Measurements from ENCODE around the gene OXER1.
A peak's percentile ranks its signal among the peaks of the same experiment; 100 is the strongest.

Gene OXER1

DNA sequence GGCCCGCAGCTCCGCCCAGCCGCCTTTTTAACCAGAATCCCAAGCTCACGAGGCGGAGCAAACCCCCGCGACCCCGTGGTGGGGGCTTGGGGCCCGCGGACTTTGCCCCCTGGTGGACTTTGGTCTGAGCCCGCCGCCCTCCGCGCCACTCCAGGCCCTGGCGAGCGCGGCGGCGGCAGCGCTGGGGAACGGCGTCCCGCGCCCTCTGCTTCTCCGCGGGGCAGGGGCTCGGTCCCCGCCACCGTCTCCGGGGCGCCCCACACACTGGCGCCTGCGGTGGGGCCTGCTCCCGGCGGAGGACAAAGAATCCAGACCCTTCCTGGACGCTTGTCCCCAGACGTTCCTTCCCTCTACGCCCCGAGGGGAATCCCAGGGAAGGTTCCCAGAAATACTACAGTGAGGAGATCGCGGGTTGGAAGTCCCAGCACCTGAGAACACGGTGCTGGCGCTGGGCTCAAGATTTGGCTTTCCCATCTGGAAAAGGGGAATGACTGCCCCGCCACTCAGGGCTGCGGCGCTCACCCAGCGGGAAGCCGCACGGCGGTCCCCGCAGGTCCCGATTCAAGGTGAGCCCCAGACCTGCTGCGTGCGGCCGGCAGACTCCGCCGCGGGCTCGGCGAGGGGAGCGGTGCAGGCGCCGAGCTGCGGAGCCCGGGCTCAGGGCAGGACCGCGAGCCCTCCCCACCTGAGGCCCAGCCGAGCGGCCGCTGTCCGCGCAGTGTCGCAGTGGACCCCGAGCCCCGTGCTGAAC is 28.8 kb upstream of the OXER1 start, which contains the start of gene HAAO:
Gene HAAO, minus strand, starts transcription at position 1 of the 751 bp plus-strand sequence. CDS start 47 bp downstream, outside the sequence.
- H3K9ac ChIP-seq (ENCODE audit: low read depth, low read length), result peak within 1 kb of the TSS; percentile 37
- H3K4me3 ChIP-seq (ENCODE audit: low read depth, low read length), result peak within 1 kb of the TSS; percentile 75
- no peaks in the 10 kb centered on the region for H3K9me3 ChIP-seq (ENCODE audit: control insufficient read depth, insufficient read depth, low read length)
- H3K36me3 ChIP-seq (ENCODE audit: control insufficient read depth, insufficient read depth, low read length), result no peaks in the 10 kb centered on the region
- peaks cover 6% of the 10 kb centered on the region for H3K4me1 ChIP-seq (ENCODE audit: control insufficient read depth, insufficient read depth, low read length)
- peaks cover 14% of the 10 kb centered on the region for H3K27me3 ChIP-seq (ENCODE audit: control insufficient read depth, insufficient read depth, low read length)

DNA sequence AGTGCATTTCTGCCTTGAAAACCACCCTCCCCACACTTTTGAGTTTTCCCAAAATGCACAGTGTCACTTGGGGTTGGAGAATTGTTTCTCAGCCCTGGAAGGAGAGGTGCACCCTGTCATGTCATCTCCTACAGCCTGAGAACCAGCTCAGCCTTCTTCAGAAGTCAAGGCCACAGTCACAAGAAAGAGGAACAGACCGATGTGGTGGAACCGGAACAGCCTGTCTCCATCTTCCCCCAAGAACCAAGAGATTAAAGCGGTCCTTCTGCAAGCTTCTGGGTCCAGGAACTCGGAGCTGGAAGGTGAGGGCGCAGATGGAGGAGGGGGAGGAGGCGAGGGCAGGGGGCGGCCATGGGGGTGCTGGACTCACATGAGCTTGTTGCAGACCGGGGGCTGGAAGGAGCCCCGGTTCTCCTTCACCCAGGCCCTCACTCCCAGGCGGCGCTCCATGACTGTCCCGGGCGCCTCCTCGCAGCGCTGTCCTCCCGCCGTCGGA is 28.2 kb upstream of the OXER1 start:
- H3K36me3 ChIP-seq (ENCODE audit: control insufficient read depth, insufficient read depth, low read length), result no peaks in the 10 kb centered on the region
- H3K4me1 ChIP-seq (ENCODE audit: control insufficient read depth, insufficient read depth, low read length), result peaks cover 6% of the 10 kb centered on the region
- H3K27me3 ChIP-seq (ENCODE audit: control insufficient read depth, insufficient read depth, low read length), result peaks cover 14% of the 10 kb centered on the region
- H3K4me3 ChIP-seq (ENCODE audit: low read depth, low read length), result peak overlapping the region; percentile 75
- H3K9ac ChIP-seq (ENCODE audit: low read depth, low read length), result no peak overlapping the region
- no peaks in the 10 kb centered on the region for H3K9me3 ChIP-seq (ENCODE audit: control insufficient read depth, insufficient read depth, low read length)

DNA sequence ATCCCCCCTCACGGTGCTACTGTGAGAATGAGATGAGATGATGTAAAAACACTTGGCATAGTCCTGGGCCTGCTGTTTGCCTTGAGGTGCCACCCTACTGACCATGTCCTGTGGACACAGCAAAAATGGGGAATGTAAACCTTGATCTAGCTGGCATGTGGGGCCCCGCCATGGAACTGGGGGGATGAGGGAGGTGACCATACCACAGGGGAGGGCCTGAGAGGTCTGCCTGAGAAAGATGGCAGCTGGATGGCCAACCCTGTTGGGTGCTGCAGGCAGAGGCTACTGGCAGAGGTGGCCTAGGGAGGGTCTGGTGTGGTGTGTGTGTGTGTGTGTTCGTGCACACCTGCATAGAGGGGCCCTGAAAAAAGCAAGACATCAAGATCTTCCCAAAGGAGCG is 27.7 kb upstream of the OXER1 start:
- Histone ChIP-seq H3K9ac (ENCODE audit: low read depth, low read length) (no peak overlapping the region), H3K4me3 (ENCODE audit: low read depth, low read length) (no peak overlapping the region)

DNA sequence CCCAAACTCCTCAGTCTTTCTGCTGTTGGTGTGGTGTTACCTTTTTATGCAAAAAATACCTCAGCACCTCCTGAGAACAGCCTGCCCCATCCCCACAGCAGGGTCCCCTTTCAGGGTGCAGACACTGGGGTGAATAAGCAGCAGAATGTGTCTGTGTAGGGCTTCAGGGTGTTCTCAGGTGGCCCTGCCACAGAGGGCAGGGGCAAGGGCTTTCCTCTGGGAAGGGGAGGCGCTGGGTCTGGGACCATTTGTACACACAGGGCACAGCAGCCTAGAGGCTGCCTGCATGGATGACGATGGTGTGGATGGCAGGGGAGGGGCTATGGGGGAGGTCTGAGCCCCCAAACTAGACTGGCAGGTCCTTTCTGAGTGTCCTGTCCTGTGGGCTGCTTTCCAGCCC is 25.8 kb upstream of the OXER1 start:
- H3K9me3 ChIP-seq (ENCODE audit: control insufficient read depth, insufficient read depth, low read length), result no peaks in the 10 kb centered on the region
- peaks cover 6% of the 10 kb centered on the region for H3K4me1 ChIP-seq (ENCODE audit: control insufficient read depth, insufficient read depth, low read length)
- no peak overlapping the region for H3K4me3 ChIP-seq (ENCODE audit: low read depth, low read length)
- H3K36me3 ChIP-seq (ENCODE audit: control insufficient read depth, insufficient read depth, low read length), result no peaks in the 10 kb centered on the region
- peaks cover 14% of the 10 kb centered on the region for H3K27me3 ChIP-seq (ENCODE audit: control insufficient read depth, insufficient read depth, low read length)
- H3K9ac ChIP-seq (ENCODE audit: low read depth, low read length), result no peak overlapping the region

More for the DNA sequence above, 27.7 kb upstream of the OXER1 start:
- Histone ChIP-seq H3K9me3 (ENCODE audit: control insufficient read depth, insufficient read depth, low read length) (no peaks in the 10 kb centered on the region), H3K36me3 (ENCODE audit: control insufficient read depth, insufficient read depth, low read length) (no peaks in the 10 kb centered on the region), H3K4me1 (ENCODE audit: control insufficient read depth, insufficient read depth, low read length) (peaks cover 6% of the 10 kb centered on the region), H3K27me3 (ENCODE audit: control insufficient read depth, insufficient read depth, low read length) (peaks cover 14% of the 10 kb centered on the region)

DNA sequence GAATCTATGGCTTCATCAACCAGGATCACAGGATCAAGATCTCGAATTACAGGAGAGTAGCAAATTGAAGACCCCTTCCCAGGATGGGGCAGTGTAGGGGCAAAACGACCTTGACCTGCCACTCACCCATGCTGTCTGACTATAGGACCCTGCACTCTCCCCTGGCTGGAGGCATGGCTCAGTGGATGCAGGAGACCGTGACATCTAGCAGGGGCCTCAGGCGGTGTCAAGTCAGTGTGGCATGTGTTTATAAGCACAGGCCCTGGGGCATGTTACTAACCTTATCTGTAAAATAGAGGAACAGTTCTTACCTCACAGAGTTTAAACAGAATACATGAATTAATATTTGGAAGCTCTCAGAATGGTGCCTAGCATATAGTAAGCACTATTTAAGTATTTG is 24.9 kb upstream of the OXER1 start:
- Histone ChIP-seq H3K27me3 (ENCODE audit: control insufficient read depth, insufficient read depth, low read length) (peaks cover 12% of the 10 kb centered on the region), H3K9ac (ENCODE audit: low read depth, low read length) (peak overlapping the region; percentile 3), H3K4me1 (ENCODE audit: control insufficient read depth, insufficient read depth, low read length) (peaks cover 2% of the 10 kb centered on the region), H3K4me3 (ENCODE audit: low read depth, low read length) (no peak overlapping the region), H3K36me3 (ENCODE audit: control insufficient read depth, insufficient read depth, low read length) (no peaks in the 10 kb centered on the region), H3K9me3 (ENCODE audit: control insufficient read depth, insufficient read depth, low read length) (no peaks in the 10 kb centered on the region)

DNA sequence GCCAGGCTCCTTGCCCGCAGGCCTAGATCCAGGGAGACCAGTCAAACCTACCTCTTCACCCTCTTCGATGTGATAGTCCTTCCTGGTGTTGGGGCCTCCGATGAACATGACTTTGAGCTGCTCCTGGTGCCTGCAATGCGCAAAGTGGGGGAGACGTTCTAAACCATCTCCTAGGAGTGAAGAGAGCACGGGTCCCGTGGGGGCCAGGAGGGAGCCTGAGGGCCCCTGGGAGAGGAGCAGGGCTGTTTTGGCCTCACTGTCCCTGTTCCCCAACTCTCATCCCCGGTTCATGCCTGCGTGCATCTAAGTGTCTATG is 24.5 kb upstream of the OXER1 start:
- no peak overlapping the region for H3K9ac ChIP-seq (ENCODE audit: low read depth, low read length)
- no peaks in the 10 kb centered on the region for H3K4me1 ChIP-seq (ENCODE audit: control insufficient read depth, insufficient read depth, low read length)
- no peak overlapping the region for H3K4me3 ChIP-seq (ENCODE audit: low read depth, low read length)
- no peaks in the 10 kb centered on the region for H3K9me3 ChIP-seq (ENCODE audit: control insufficient read depth, insufficient read depth, low read length)
- peaks cover under 1% of the 10 kb centered on the region for H3K36me3 ChIP-seq (ENCODE audit: control insufficient read depth, insufficient read depth, low read length)
- H3K27me3 ChIP-seq (ENCODE audit: control insufficient read depth, insufficient read depth, low read length), result peaks cover 9% of the 10 kb centered on the region

DNA sequence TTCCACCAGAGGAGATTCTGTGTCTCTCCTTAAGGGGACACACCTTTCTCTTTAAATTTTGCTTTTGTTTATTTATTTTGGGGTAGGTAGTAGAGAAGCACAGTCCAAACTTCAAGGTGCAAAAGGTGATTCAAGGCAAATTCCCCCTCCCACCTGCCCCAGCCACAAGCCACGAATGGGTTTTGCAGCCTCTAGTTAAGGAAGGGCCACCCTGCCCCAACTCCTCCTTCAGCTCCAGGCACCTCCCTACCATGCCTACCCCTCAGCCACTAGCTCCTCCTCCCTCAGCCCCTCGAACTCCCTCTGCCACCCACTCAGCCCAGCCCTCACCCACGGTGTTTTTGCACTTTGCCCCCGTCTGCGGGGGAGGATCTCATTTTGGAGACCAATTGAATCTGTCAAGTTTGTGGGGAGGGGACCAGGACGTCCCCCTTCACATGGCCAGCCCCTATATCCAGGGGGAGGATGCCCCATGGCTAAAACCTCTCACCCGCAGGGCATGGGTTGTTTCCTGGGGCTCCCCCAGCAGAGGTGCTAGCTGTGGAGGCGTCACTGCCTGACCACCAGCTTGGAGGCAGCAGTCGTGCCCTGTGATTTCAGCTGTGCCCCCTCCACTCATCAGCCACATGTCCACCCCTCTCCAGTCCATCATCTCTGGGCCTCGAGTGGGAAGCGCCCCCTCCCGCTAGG is 24.0 kb upstream of the OXER1 start:
- H3K9ac ChIP-seq (ENCODE audit: low read depth, low read length), result no peak overlapping the region
- no peaks in the 10 kb centered on the region for H3K4me1 ChIP-seq (ENCODE audit: control insufficient read depth, insufficient read depth, low read length)
- H3K4me3 ChIP-seq (ENCODE audit: low read depth, low read length), result no peak overlapping the region
- peaks cover 2% of the 10 kb centered on the region for H3K36me3 ChIP-seq (ENCODE audit: control insufficient read depth, insufficient read depth, low read length)
- no peaks in the 10 kb centered on the region for H3K9me3 ChIP-seq (ENCODE audit: control insufficient read depth, insufficient read depth, low read length)
- H3K27me3 ChIP-seq (ENCODE audit: control insufficient read depth, insufficient read depth, low read length), result peaks cover 9% of the 10 kb centered on the region

DNA sequence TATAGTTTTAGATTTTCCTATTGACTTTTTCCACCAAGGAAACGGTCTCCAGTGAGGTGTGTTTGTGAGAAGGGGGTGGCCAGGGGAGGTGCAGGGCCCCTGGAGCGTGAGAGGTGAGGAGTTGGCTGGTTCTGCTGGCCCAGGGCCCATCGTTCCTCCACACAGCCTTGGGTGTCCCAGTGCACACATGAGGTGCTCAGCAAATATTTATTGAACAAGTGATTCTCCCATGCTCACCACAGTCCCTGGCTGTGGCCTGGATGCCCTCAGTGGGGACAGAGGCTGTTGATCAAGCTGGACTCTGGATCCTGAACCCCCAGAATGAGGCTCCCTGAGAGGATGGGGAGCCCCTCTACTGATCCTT is 23.5 kb upstream of the OXER1 start:
- no peak overlapping the region for H3K4me3 ChIP-seq (ENCODE audit: low read depth, low read length)
- no peaks in the 10 kb centered on the region for H3K9me3 ChIP-seq (ENCODE audit: control insufficient read depth, insufficient read depth, low read length)
- peaks cover 6% of the 10 kb centered on the region for H3K27me3 ChIP-seq (ENCODE audit: control insufficient read depth, insufficient read depth, low read length)
- no peak overlapping the region for H3K9ac ChIP-seq (ENCODE audit: low read depth, low read length)
- peaks cover 2% of the 10 kb centered on the region for H3K36me3 ChIP-seq (ENCODE audit: control insufficient read depth, insufficient read depth, low read length)
- H3K4me1 ChIP-seq (ENCODE audit: control insufficient read depth, insufficient read depth, low read length), result no peaks in the 10 kb centered on the region

DNA sequence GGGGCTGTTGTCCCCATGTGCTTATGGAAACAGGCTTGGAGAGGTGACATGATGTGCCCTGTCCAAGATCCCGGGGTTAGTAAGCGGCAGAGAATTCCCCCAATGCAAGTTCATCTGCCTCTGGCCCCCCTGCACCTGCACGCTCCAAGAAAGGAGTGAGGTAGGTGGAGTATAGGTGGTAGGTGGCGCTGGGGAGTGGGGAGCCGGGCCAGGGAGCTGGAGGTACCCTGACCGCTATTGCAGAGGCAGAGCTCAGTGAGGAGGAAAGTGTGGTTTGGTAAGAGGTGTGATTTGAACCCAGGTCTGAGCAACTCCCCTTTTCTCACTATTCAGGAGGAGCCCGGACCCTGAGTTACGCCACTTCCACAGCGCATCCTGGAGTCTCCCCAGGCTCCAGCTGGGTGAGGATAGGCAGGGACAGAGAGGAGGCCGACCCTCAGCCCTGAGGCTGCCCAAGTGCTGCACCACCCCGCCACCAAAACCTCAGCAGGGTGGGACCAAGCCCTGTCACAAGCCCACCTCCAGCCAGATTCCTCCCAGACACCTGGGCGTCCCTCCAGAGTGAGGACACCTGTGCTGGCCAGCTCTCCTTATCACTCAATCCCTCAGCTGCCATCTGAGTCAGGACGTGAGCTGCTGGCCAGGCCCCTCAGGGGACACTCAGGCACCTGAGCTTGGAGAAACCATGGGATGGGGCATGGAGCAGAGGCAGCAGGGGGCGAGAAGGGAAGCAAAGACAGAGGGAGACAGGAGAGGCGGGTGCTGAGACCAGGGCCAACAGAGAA is 22.8 kb upstream of the OXER1 start:
- Histone ChIP-seq H3K4me1 (ENCODE audit: control insufficient read depth, insufficient read depth, low read length) (no peaks in the 10 kb centered on the region), H3K4me3 (ENCODE audit: low read depth, low read length) (no peak overlapping the region), H3K9ac (ENCODE audit: low read depth, low read length) (no peak overlapping the region), H3K9me3 (ENCODE audit: control insufficient read depth, insufficient read depth, low read length) (no peaks in the 10 kb centered on the region), H3K36me3 (ENCODE audit: control insufficient read depth, insufficient read depth, low read length) (peaks cover 2% of the 10 kb centered on the region), H3K27me3 (ENCODE audit: control insufficient read depth, insufficient read depth, low read length) (peaks cover 4% of the 10 kb centered on the region)

DNA sequence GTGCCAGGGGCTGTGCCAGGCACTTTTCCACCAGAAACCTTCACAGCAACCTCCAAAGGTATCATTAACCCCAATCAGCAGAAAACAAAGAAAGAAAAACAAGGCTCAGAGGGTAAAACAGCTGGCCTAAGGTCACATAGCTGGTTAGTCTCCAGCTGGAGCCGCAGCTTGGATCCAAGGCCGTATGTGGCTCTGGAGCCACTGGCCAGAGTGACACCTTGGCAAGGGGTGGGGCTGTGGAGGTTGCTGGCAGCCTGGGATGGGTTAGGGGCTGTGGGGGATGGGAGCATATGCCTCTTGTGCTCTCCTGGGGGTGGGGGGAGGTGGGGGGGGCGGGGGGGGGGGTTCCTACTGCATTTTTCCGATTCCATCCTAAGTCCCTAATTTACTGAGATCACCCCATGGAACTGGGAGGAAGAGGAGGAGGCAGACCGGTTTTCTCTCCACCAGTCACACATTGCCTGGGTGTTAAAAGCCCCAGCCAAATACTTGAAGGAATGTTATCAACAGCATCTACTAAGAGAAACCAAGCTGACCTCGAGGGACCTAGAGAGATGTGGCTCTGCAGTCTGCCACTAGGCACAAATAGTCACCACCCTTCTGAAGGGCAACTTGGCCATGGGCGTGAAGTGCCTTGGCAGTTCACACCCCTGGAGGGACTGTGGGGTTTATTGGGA is 20.4 kb upstream of the OXER1 start:
- Histone ChIP-seq H3K4me3 (ENCODE audit: low read depth, low read length) (no peak overlapping the region), H3K9ac (ENCODE audit: low read depth, low read length) (no peak overlapping the region), H3K27me3 (ENCODE audit: control insufficient read depth, insufficient read depth, low read length) (no peaks in the 10 kb centered on the region), H3K36me3 (ENCODE audit: control insufficient read depth, insufficient read depth, low read length) (peaks cover 2% of the 10 kb centered on the region), H3K9me3 (ENCODE audit: control insufficient read depth, insufficient read depth, low read length) (no peaks in the 10 kb centered on the region), H3K4me1 (ENCODE audit: control insufficient read depth, insufficient read depth, low read length) (no peaks in the 10 kb centered on the region)

DNA sequence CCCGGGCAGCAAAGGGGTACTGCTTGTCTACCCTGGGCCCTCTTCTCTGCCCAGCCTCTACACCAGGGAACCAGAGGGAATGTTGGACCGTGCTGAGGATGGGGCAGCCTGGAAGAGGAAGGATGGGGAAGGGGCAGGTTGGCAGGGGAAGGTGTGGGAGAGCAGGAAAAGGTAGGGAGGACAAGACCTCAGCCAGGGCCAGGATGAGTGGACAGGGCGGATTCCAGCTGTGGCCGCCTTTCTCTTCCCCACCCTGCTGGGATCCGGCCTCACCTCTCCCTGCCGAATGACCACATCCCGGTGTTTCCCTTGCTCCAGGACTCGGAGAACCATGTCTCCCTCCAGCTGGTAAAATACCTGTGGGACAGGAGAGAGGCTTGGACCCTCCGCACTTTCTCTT is 19.6 kb upstream of the OXER1 start:
- Histone ChIP-seq H3K27me3 (ENCODE audit: control insufficient read depth, insufficient read depth, low read length) (no peaks in the 10 kb centered on the region), H3K36me3 (ENCODE audit: control insufficient read depth, insufficient read depth, low read length) (peaks cover 2% of the 10 kb centered on the region), H3K4me1 (ENCODE audit: control insufficient read depth, insufficient read depth, low read length) (no peaks in the 10 kb centered on the region), H3K9me3 (ENCODE audit: control insufficient read depth, insufficient read depth, low read length) (peaks cover 2% of the 10 kb centered on the region), H3K4me3 (ENCODE audit: low read depth, low read length) (no peak overlapping the region), H3K9ac (ENCODE audit: low read depth, low read length) (no peak overlapping the region)

All from iPS-15b (cell line).